ENCODE measurements around the gene ZNF629.

Gene ZNF629

GRCh38 chr16:30766206-30766932 is 20.6 kb downstream of the ZNF629 start:
- no peak for DNase-seq

- no peak for DNase-seq
Measured at GRCh38 chr16:30764816-30765465, 22.1 kb downstream of the ZNF629 start.

DNA sequence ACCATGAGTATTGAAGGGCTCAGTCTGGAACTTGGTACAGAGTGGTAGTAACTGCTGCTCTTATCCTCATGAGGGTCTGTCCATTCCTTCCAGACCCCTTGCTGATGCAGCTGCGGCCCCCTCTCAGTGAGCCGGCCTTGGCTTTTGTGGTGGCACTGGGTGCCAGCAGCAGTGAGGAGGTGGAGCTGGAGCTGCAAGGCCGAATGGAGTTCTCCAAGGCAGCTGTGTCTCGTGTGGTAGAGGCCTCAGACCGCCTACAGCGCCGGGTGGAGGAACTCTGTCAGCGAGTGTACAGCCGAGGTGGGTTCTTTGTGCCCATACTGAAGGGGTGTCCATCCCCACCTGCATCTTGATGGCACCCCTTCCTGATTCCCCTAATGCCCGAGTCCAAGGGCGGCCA is 22.9 kb downstream of the ZNF629 start:
- DNase-seq: no peak

GRCh38 chr16:30762991-30763725 is 23.8 kb downstream of the ZNF629 start:
- DNase-seq: no peak

GRCh38 chr16:30761928-30762902 is 24.8 kb downstream of the ZNF629 start, which contains the start of the genes CFAP119 and RNF40:
CFAP119 (minus strand) TSS chr16:30762062; CDS start chr16:30761748, 314 bp downstream.
RNF40 (plus strand) TSS chr16:30762322; CDS start chr16:30762546, 224 bp downstream.
- peak; percentile 96 for DNase-seq

DNA sequence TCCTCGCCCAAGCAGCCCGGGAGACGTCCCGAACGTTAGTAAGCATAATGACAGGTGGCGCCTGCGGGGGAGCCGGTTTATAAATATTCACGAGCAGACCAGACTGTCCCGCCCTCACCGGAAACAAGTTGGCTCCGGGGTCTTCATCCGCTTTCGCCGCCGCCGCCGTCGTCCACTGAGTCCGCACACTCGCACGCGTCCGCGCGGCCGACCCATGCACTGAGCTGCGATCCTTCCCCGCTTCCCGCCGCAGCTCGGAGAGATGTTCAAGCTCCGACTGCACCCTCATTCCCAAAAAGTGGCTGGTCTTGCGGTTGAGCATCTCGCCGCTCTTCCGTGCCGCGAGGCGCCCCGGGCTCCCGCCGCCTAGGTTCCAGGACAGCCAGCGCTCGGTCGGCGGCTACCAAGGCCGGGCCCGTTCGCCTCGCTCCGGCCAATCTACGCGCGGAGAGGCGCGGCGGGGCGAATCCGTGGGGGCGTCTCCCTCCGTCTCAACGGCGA is 25.5 kb downstream of the ZNF629 start:
- DNase-seq: peak; percentile 58 to 66

- no peak for DNase-seq
Measured at GRCh38 chr16:30760577-30761426, 26.2 kb downstream of the ZNF629 start.

- no peak for DNase-seq
Measured at GRCh38 chr16:30760001-30760559, 26.9 kb downstream of the ZNF629 start.

DNA sequence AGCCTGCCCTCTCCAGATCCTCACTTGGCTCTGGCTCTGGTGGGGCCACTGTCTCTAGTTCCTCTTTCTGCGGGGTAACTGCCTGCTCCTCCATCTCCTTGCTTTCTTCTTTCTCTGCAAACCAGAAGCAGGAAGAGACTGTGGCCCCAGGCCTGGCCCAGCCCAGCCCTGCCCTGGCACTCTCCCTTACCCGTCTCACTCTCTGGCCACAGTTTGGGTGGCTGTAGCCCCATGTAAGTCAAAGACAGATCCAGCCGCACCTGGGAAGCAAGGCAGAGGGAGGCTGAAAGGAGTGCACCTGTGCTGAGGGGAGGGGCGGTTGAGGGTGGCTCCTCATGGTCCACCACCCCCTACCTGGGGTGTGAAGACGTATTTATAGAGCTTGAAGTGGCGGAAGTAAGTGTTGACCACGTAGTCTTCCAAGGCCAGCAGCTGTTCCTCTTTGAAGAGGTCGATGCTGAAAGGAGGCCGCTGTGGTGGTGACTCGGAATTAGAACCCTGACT is 28.0 kb downstream of the ZNF629 start:
- no peak for DNase-seq

DNA sequence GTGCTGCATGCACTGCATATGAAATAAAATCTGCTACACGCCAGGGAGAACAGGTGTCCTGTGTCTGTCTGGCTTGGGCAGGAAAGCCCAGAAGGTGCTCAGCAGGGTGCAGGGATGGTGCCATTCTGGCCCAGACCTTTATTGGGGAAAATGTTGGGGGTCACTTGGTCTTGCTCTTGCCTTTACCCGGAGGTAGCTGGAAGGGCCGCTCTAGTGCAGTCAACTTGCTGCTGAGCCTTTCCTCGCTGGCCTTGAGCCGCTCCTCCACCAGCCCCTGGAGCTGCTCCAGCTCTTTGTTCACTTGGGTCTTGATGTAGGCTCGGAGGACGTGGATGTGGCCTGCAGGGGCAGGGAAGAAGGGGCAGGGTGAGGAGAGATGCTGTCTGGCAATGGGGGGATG is 29.7 kb downstream of the ZNF629 start:
- DNase-seq: no peak

- no peak for DNase-seq
Measured at GRCh38 chr16:30756781-30757100, 30.3 kb downstream of the ZNF629 start.

DNA sequence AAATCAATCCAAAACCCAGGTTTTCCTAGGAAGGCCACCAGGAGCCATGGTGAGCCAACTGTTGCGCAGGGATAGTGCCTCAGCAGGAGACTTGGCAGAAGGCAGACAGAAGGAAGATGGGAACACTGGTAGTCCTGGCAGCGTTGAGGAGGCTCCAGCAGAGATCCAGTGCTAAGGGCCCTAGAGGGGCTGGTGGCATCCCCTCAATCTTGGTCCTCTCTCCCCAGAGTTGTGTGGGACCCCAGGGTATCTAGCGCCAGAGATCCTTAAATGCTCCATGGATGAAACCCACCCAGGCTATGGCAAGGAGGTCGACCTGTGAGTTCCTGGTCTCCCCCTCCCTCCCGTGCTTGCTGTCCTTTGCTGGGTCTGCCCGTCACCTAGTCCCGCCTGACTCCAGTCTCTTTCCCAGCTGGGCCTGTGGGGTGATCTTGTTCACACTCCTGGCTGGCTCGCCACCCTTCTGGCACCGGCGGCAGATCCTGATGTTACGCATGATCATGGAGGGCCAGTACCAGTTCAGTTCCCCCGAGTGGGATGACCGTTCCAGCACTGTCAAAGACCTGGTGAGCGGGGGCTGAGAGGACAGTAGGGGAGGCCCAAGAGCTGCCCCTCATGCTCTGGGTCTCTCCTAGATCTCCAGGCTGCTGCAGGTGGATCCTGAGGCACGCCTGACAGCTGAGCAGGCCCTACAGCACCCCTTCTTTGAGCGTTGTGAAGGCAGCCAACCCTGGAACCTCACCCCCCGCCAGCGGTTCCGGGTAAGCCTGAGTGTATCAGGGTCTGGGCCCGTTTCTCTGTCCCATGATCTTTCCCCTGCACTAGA is 30.8 kb downstream of the ZNF629 start:
- no peak for DNase-seq

DNA sequence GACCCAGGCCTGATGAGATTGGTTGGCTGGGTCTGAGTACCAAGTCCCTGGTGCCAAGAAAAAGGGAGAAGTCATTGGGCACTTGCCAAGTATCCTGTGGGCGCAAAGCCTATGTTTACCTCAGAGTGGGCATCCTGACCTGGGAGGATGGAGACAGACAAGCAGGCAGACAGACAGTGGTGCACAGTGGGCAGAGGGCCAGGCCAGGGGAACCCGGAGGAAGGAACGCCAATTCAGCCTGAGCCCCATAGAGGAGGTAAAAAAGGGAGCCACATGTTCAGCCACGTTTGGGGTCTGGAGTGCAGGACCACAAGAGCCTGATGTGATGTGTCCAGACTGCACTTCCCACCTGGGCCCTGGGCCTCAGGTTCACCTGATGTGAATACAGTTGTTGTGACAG is 33.4 kb downstream of the ZNF629 start:
- DNase-seq: no peak

DNA sequence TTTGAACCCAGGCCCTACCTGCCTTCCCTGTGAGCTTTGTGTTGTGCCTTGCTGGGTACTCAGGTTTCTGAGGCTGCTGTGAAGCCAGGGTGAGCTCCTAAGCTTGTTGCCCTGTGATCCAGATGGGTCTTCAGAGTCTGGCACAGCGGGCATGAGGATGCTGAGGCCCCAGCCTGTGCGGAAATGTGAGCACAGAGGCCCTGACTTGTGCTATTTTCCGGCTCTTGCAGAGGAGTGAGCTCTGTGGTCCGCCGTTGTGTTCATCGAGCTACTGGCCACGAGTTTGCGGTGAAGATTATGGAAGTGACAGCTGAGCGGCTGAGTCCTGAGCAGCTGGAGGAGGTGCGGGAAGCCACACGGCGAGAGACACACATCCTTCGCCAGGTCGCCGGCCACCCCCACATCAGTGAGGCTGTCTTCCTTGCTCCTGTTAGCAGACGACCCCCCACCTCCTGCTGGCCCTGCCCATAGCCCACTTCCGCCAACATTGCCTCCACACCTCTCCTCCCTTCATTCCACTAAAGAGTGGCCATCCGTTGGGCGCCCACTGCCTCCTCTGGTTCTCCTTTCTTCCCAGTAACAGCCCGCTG is 36.0 kb downstream of the ZNF629 start:
- DNase-seq: no peak

DNA sequence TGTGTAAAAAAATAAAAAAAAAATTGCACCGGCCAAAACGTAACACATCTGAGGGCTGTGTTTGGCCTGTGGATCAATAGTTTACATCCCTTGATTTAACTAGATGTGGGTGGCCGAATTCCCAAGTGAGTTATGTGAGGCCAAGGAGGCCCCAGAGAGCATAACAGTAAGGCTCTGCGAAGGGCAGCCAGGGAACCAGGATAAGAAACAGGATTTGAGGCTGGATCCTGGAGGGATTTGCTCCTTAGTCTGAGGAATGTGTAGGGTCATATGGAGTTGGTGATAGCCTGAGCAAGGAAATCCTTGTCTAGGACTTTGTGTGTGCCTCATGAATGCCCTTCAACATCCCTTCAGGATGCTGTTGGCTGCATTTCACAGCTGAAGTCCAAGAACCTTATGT is 36.8 kb downstream of the ZNF629 start:
- no peak for DNase-seq

DNA sequence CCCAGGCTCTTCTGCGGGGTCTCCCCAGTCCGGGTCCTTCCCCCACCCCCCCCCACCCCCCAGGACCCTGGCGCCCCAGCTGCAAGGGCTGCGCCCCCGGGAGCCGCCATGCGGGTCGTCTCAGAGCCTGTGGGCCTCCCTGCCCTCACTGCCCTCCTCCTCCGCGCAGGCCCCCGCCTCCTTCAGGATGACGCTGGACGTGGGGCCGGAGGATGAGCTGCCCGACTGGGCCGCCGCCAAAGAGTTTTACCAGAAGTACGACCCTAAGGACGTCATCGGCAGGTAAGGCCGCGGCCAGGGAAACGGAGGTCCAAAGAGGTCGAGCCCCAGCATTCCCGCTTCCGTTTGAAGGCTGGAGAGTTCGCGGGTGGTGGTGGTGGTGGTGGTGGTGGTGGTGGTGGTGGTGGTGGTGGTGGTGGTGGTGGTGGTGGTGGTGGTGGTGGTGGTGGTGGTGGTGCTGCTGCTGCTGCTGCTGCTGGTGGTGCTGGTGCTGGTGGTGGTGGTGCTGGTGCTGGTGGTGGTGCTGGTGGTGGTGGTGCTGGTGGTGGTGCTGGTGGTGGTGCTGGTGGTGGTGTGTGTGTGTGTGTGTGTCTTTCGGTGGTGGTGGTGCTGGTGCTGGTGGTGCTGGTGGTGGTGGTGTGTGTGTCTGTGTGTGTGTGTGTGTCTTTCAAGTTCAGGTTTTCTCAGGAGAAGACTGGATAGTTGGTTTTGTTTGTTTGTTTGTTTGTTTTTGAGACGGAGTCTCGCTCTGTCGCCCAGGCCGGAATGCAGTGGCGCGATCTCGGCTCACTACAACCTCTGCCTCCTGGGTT is 38.2 kb downstream of the ZNF629 start:
- DNase-seq: peak; percentile 52 to 53

DNA sequence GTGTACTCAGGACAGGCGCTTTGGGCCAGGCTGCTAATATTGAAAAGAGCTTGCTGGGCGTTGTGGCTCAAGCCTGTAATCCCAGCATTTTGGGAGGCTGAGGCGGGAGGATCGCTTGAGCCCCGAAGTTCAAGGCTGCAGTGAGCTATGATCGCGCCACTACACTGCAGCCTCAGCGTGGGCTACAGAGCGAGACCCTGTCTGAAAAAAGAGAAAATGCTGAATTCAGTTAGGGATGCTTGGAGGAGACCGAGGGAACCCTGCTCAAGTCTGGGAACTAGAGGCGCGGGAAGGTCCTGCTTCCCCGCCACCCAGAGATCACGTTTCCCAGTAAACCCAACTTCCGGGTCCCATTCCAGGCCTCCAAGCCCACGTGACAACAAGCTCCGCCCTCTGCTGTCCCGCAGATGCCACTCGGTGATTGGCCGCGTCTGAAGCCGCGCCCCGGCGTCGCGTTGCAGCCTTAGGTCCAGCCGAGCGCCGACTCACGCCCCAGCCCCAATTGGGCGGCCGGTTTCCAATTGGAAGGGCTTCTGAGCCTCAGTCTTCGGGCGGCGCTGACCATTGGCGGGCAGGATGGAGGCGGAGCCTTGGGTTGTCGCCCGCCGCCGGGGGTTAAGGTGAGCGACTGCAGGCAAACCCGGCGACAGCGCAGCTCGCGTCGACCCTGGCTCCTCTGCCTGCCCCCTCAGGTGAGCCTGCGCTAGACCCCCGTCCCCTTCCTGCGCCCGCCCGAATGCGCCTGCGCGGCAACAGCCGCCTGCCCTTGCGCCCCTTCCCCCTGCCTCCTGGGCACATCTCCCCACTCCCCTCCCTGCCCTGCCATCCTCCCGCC is 39.0 kb downstream of the ZNF629 start, which contains the start of gene PHKG2:
Gene PHKG2, plus strand, starts transcription at position 627 of the 835 bp plus-strand sequence. CDS start 396 bp downstream, outside the sequence.
- DNase-seq: peak; percentile 98 to 99

DNA sequence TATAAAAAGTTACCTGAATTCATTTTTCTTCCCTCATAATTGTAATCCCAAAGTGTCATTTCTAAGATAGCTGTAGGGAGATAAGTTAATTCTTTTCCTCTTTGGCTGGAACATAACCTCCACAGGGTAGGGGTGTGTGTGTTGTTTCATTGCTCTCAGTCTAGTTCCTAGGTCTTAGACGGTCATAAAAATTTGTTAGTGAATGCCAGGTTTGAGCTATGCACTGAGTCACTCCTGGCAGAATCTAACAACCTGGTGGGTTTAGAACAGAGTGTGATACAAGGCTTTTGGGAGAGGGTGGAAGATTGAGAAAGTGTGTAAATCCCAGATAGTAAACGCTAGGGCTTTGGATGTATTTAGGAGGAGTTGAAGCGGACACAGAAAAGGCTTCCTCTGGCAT is 39.7 kb downstream of the ZNF629 start:
- DNase-seq: no peak
